Jurkat, Clone E6-1 (cell line): ENCODE results near the gene ABCA1.
A peak's percentile ranks its signal among the peaks of the same experiment; 100 is the strongest.

Source experiments
- DNase-seq: peaks from one replicate; pipeline ENCODE4 v3.0.0-alpha.2; 2011; ENCODE audit warnings: low read depth, low spot score
- H3K4me3 ChIP-seq: 2 replicates; pipeline ENCODE4 v1.5.1; 2011; ENCODE audit warnings: mild to moderate bottlenecking, low read length, control low read depth, moderate library complexity

Gene ABCA1

DNA sequence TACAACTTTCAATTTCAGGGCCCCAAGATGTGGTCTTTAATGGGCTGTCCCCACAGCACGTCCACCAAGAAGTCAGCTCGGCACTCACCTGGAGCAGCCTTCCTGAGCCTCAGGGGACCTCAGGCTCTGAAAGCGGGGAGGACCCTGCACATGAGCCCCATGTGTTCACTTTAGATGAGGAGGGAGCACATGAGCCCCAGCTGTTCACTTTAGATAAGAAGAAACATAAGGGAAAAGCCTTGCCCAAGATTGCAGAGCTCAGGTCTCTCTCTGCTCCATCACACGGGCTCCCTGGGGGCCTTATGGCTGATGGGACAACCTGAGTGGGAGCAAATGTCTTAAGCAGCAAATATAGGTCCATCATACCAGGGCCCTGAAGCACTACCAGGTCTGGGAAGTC lies 107.6 kb downstream of the ABCA1 start:
- no peak overlapping the region for H3K4me3 ChIP-seq
- no peak for DNase-seq

DNA sequence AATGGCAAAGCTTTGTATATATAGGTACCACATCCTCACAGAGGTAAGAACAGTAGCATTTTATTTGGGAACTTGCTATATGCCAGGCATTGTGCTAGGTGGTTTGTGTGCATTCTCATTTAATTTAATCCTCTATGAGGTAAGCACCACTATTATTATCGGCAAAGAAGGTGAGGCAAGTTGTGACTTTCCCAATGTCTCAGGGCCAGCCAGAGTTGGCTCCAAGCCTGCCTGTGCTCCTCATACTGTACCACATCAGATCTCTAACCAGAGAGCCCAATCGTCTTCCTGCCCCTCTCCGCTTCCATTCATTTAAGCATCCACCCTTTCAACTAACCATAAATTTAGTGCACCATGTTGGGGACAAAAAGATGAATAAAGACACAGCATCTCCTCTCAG lies 108.9 kb downstream of the ABCA1 start:
- DNase-seq: no peak
- H3K4me3 ChIP-seq: no peak overlapping the region

DNA sequence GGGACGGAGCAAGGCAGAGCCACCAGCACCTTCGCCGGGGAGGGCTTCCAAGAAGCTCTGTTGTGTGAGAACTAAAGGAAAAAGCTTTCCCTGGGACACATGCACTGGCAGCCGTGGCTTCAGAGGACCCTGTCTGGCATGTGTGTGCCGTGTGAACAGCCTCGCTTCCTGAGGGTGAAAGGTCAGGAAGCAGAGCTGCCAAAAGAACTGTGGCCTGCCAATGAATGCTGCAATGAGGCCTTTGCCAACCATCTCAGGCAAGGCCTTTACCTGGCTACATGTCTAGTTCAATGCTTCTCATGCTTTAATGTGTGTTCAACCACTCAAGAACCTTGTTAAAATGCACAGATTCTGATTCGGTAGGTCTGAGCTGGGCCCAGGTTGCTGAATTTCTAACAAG lies 110.5 kb downstream of the ABCA1 start:
- no peak overlapping the region for H3K4me3 ChIP-seq
- no peak for DNase-seq

DNA sequence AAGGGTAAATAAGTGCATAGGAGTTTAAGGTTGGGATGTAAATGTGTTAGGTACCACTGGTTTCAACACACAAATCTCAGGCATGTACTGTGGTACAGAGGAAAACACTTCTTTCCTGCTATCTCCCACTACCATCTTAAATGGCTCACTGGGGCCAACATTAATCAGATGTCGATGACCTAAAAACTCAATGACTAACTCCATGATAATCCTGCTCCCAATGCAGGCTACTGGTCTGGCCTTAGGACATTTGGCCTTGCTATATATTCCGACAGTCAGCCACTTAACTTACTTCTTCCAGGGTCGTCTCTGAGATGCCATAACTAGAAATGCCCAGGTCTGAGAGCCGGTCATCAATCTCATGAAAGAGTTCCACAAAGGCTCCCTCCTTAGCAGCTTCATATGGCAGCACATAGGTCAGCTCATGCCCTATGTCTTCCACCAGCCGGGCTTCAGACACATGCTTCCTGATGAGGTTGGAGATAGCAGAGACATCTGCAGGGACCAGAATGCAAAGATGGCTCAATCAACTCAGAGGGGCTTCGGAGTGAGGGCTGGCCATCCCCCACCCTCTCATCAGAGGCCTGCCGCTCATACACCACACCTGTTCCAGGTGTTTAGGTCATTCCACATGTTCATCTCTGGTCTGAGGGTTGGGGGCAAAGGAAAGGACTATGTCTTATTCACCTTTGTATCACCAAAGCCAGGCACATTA lies 111.9 kb downstream of the ABCA1 start:
- H3K4me3 ChIP-seq: no peak overlapping the region
- no peak for DNase-seq

DNA sequence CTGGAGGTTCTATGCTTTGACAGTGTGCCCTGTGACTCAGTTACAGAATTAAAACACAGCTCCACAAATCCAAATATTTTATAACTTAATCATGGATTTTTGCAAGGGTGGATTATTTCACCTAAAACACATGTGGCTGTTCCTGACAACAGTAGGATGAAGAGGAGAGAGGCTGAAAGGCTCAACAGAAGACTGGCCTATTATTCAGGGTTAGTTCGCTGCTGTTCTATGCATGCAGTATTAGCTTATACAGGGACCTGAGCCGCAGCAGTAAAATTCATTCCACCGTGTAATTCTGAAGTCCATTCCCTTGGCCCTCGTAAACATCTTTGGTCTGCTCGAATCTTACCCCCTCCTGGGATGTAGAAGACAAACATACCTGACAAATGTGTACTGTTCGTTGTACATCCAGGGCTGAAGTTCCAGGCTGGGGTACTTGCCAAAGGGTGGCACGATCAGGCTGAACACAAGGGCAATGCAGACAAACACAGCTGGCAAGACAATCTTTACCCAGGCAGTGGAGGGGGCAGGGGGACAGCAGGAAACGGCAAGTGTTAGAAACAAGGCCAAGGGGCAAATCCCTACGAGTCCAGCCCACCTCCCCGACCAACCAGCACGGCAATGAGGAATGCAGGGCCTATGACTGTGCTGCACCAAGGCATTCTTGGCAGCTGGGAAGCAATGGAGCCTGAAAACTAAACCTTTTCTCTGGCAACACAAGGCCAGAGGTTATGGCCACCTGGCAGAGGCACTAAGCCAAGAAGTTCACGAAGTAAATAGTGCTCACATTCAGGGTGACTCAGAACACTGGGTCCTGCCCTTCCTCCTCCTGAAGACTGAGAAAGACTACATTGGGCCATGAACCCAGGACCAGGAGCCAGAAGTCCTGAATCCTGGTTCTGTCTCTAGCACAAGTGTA lies 117.3 kb downstream of the ABCA1 start:
- no peak for DNase-seq

DNA sequence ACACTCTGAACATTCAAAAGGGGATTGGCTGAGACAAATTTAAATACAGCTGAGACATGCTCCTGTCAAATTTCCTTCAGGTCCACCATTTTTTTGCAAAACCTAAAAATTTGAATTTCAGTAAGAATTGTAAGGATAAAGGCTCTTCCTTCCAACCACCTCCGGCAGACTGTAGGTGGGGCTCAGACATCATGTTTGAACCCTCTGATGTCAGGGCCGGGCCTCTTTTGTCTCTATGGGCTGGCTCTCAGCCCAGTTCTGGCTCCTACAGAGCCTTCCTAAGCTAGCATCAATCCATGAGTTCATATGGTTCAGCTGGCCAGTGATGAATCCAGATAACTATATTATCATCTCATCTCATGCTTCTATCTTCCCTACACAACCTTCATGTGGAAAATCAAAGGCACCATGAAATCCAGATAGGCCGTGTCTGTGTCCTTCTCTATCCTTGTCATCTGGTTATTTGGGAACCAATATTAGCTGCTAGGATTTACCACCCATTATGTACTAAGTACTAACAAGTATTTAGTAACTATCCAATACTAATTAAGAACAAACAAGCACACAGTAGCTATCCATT lies 119.8 kb downstream of the ABCA1 start:
- H3K4me3 ChIP-seq: no peak overlapping the region
- DNase-seq: no peak

More for the DNA sequence above, 117.3 kb downstream of the ABCA1 start:
- H3K4me3 ChIP-seq: no peak overlapping the region

DNA sequence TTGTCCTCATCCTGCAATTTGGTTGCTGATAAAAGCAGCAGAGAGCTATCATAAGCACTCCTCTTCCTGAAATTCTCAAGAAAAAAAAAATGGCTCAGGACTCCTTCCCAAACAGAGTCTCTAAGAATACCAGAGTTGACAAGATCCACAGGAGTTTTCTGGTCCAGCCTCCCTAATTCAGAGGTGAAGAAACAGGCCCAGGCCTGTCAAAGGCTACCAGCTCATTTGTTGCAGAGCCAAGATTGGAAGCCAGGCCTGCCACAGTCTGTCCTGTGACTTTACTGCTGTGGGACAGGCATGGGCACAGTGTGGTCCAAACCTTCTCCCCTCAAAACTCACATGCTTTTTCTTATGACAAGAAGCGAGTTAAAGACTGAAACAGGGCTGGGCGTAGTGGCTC lies 122.5 kb downstream of the ABCA1 start:
- no peak for DNase-seq

DNA sequence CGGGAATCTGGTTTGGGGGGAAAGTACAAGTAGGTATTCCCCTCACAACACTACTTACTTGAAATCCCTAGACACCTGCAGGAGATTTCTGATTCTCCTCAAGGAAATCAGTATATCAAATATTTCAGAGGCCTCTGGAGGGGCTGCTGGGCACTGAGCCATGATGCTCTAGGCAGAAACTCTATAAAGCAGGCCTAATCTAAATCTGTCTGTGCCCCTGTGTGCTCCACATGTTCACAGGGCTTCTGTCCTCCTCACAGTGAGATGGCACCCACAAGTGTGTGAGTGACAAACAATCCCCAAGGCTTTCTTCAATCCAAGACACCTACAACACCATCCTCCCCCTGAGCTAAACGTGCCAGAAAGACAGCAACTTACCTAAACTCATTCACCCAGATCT lies 125.0 kb downstream of the ABCA1 start:
- H3K4me3 ChIP-seq: no peak overlapping the region
- no peak for DNase-seq

More for the DNA sequence above, 122.5 kb downstream of the ABCA1 start:
- no peak overlapping the region for H3K4me3 ChIP-seq

DNA sequence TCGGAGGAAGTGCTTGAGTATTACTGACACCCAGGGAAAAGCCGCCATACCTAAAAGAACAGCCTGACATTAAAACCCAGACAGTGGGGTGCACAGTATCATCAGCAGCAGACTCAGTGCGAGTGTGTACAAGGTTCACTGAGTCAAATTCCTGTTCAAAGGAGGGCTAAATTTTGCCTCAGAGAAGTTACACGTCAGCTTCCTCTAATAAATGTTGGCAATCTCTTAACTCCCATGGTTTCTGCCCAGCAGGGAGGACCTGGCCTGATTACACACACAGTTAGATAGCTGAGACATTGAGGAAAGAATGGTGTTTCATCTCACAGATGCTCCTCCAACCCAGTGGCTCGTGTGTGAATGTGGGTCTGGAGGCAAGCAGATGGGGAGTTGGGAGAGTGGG lies 125.8 kb downstream of the ABCA1 start:
- no peak overlapping the region for H3K4me3 ChIP-seq
- DNase-seq: no peak

DNA sequence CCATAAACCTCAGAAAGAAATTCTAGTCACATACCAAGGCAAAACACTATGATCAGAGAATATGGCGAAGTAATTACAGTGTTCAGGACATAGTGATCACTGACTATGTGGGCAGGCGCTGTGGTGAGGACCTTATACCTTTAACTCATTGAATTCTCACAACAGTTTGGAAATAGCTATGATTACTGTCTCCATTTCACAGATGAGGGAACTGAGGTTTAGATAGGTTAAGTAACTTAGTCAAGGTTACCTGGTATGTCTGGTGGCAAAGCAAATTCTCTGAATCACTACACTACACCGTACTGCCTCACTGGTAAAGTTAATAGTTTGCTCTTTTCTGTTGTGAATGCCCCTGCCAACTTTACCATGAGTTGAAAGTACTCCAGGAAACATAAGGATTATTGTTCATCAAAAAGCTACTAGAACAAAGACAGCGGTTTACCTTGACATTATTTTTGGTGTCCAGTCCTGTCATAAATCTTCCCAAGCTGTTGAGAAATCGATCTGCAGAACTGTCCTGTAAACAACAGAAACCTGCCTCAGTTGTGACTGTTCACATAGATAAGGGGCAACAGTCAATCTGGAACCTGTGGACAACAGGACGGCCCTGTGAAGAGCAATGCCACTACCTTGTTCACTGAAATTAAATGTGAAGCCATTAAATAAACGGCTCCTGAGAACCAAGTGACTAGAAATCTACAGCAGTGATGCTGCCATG lies 127.7 kb downstream of the ABCA1 start:
- DNase-seq: no peak
- H3K4me3 ChIP-seq: no peak overlapping the region

DNA sequence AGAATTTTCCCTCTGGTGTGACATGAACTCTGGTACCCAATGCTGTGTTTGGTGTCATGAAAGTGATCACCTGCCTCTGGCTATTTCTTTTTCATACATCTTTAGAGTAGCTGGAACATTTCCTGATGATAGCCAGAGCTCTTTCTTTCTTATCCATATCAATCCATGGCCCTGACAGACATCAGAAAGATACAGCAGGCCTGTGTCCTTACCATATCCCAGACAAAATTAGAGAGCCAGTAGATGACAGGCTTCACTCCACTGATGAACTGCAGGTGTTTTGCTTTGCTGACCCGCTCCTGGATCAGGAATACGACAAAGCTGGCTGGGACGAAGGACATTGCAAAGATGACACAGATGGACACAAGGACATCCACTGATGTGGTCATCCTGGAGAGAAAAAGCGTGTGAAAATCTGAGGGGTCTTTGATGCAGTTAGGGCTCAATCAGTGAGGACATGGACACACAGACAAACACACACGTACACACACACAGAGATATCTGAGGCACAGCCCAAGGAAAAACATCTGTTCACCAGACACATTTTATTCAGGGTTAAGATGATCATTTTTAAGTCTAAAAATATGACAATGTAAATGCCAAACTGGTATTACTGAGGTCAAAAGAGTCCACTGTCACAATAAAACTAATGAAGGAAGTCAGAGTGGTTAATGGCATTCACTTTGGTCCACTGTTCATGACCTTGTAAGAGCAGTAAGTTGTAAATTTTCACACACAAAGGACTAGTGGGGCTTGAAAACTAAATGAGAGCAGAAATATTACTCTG lies 129.6 kb downstream of the ABCA1 start:
- no peak overlapping the region for H3K4me3 ChIP-seq
- no peak for DNase-seq

DNA sequence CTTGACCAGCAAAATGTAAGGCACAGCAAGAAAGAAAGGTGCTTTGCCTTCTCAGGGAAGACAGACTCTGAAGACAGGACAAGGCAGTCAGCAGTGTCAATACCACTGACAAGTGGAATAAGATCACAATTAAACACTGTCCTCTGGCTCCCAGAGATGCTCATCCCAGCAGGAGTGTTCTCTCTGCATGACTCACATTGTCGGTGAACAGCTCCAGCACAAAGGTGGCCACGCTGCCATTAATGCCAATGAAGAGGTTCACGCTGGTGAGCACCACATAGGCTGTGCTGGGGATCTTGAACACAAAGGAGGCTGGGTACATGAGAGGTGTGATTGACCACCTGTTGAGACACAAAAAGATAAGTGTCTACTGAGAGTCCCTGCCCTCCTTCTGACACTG lies 132.1 kb downstream of the ABCA1 start:
- H3K4me3 ChIP-seq: no peak overlapping the region
- no peak for DNase-seq

DNA sequence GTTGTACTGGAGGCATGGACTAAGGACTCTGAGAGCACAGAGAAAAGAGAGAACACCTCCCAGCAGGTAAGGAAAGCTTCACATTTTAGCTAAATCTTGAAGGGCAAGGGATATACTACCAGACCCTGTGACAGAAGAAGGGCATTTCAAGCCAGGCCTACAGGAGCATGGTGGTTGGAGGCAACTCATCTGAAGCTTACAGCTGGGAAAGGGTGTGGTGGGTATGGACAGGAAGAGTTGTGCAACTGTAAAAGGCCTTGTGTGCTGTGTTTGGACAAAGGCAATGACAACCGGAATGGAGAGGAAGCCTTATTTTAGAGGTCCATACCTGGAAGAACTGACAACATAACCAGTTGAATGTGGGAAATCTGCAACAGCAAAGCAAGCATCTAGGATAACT lies 132.9 kb downstream of the ABCA1 start:
- DNase-seq: no peak

DNA sequence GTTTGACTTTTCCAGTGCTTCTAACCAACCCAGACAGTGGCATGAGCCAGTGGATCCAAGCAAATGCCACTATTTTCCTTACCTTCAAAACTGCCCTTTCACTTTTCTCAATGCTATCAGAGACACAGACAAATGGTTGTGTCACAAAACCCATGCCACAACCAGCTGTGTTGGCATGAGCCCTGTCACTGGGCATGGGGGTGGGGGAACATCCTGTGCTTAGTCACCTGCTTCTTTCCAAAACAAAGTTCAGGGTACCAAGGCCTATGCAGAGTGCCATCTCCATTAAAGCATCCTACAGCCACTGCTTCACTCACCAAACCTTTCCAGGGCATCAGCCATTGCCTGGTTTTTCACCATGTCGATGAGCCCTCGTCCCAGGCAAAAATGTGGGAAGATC lies 133.9 kb downstream of the ABCA1 start:
- DNase-seq: peak; percentile 16
- H3K4me3 ChIP-seq: no peak overlapping the region

More for the DNA sequence above, 132.9 kb downstream of the ABCA1 start:
- no peak overlapping the region for H3K4me3 ChIP-seq

DNA sequence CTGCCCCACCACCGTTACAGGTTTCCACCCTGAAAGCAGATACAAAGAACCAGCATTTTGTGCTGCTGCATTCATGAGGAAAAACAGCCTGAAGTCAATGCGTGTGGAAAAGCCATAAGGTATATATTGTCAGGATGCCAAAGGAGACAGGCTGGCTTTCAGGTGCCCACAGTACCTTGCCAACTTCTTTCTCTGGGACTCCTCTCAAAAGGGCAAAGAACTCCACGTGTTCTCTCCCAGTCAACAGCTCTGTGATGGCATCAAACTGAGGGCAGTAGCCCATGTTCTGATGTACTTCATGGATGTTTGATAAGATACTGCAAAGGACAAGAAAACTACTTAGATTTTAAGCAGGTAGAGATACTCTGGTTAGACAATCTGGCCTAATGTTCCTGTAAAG lies 139.7 kb downstream of the ABCA1 start:
- DNase-seq: no peak
- no peak overlapping the region for H3K4me3 ChIP-seq

DNA sequence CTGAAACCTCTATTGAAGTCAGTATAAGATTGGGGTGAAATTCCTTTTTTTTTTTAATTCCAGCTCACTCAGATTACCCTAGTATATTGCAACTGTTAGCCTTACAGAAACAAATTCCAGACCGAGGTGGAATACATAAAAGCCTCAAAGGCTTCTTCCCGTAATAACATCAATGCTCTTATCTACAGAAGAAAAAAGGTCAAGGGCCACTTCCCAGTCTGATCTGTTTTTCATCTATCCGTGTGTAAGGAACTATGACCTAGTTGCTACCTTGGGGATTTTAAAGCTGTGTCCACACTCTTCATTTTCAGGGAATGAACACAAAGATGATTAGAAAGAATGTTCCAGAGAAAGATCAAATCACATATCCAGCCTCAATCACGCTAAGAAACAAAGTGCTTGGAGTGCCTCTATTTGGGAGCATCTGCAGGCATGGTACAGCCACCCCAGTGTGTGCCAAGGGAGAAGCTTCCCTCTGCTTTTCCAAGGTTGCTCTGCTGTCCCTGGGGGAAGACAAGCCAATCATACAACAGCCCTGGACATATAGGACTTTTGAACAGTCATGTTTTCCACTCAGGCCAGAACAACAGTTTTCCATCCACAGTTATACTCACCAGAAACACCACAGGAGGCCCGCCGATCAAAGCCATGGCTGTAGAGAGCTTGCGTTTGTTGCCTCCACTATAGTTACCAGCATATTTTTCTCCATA lies 140.5 kb downstream of the ABCA1 start:
- DNase-seq: no peak
- no peak overlapping the region for H3K4me3 ChIP-seq

DNA sequence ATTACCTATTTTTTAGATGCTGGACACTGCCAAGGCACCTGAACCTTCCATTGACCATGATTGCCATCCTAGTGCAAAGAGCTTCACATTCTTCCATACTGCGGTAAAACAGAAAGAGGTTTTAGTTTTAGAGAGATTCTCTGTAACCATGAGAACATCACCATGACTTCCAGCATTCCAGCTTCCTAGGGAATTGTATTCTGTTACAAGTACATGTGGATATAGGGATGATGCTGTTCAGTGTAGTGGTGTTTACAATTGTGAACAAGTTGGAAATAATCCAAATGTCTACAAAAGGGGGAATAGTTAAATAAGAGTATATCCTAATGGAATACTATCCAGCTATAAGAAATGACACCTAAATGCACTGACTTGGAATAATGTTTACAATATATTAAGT lies 141.7 kb downstream of the ABCA1 start:
- DNase-seq: no peak

DNA sequence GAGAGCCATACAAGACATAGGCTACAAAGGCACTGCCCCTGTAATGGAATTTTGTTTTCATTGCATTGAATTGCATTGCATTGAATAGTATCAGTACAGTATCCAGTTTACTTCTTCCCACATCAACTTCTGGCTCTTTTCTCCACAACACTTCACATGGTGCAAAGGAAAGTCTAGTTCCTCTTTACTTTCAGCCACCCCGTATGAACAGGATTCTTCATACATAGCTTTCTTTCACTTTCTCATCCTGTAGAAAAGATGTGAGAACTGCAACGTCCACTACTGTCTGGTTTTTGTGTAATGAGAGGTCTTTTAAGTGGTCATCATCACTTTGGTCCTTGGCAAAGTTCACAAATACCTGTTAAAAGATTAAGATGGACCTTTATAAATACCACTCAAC lies 143.9 kb downstream of the ABCA1 start:
- no peak for DNase-seq
- no peak overlapping the region for H3K4me3 ChIP-seq

More for the DNA sequence above, 141.7 kb downstream of the ABCA1 start:
- no peak overlapping the region for H3K4me3 ChIP-seq
